Stimulated activated CD8-positive, alpha-beta memory T cell treated with anti-CD3 and anti-CD28 coated beads, Interleukin-15, amount 100 ng/mL, for 1 hour (primary cell): ENCODE results near the gene PCIF1.
"Not testable (repeated sequence)": the region's sequence is repeated elsewhere in the genome, so short reads cannot be mapped to it uniquely, and the experiment has no call there.

Experiments
- DNase-seq: peaks from one replicate; pipeline ENCODE4 v3.0.0-alpha.2; 2020; ENCODE audit warnings: low read depth

PCIF1 gene

GRCh38 chr20:45924391-45925261 is 9.9 kb upstream of the PCIF1 start:
- no peak for DNase-seq

GRCh38 chr20:45925821-45926506 is 8.5 kb upstream of the PCIF1 start:
- DNase-seq: no peak

- no peak for DNase-seq
Observed at GRCh38 chr20:45926731-45927070, 7.8 kb upstream of the PCIF1 start.

GRCh38 chr20:45927071-45927878 is 7.2 kb upstream of the PCIF1 start:
- no peak for DNase-seq

- not testable (repeated sequence) for DNase-seq
Observed at GRCh38 chr20:45931680-45932079, 2.8 kb upstream of the PCIF1 start.

GRCh38 chr20:45933266-45934045 is 1.0 kb upstream of the PCIF1 start:
- peak; percentile 14 for DNase-seq

- DNase-seq: peak; percentile 20
Observed at GRCh38 chr20:45934046-45934585, 367 bp upstream of the PCIF1 start.

- DNase-seq: no peak
Observed at GRCh38 chr20:45935416-45936046, 1.0 kb downstream of the PCIF1 start.

- DNase-seq: no peak
Observed at GRCh38 chr20:45937765-45938164, 3.3 kb downstream of the PCIF1 start.

- DNase-seq: no peak
Observed at GRCh38 chr20:45938727-45939438, 4.4 kb downstream of the PCIF1 start.

- DNase-seq: no peak
Observed at GRCh38 chr20:45940053-45940452, 5.6 kb downstream of the PCIF1 start.

GRCh38 chr20:45940469-45940868 is 6.0 kb downstream of the PCIF1 start:
- DNase-seq: no peak

- DNase-seq: no peak
Observed at GRCh38 chr20:45943613-45944012, 9.1 kb downstream of the PCIF1 start.

- DNase-seq: no peak
Observed at GRCh38 chr20:45944151-45944964, 9.9 kb downstream of the PCIF1 start.

GRCh38 chr20:45944965-45945677 is 10.6 kb downstream of the PCIF1 start:
- no peak for DNase-seq

GRCh38 chr20:45945678-45946148 is 11.2 kb downstream of the PCIF1 start:
- no peak for DNase-seq

GRCh38 chr20:45946149-45946970 is 11.9 kb downstream of the PCIF1 start:
- peak; percentile 35 for DNase-seq
